PFSK-1 (cell line): ENCODE data around the gene GNG7.

Experiments
- FOXP2 ChIP-seq: optimal IDR thresholded peaks from 2 replicates; pipeline ENCODE3; 2011; ENCODE audit warnings: borderline replicate concordance, control low read depth, inconsistent platforms; ENCODE audit not compliant: insufficient read depth; ENCODE audit errors: extremely low read length, extremely low read depth
- POLR2AphosphoS5 ChIP-seq: IDR thresholded peaks from 2 replicates; pipeline ENCODE4 v1.6.1; 2012; ENCODE audit warnings: low read depth, mild to moderate bottlenecking, control low read depth, low read length, moderate library complexity
- TAF1 ChIP-seq: IDR thresholded peaks from 2 replicates; pipeline ENCODE4 v1.6.1; 2012; ENCODE audit warnings: low read length, control low read depth, borderline replicate concordance; ENCODE audit not compliant: insufficient read depth
- TF ChIP-seq, protein P1 (sequence below), 2 experiments: IDR thresholded peaks; 2 replicates each; pipeline versions ENCODE4 v1.6.1 to v1.8.0; 2011 to 2012; ENCODE audit warnings: low read depth in 2 of 2, low read length in 2 of 2, control low read depth in 1 of 2, inconsistent platforms in 1 of 2, mild to moderate bottlenecking in 1 of 2, moderate library complexity in 1 of 2; ENCODE audit not compliant: insufficient read depth in 1 of 2

DNA sequence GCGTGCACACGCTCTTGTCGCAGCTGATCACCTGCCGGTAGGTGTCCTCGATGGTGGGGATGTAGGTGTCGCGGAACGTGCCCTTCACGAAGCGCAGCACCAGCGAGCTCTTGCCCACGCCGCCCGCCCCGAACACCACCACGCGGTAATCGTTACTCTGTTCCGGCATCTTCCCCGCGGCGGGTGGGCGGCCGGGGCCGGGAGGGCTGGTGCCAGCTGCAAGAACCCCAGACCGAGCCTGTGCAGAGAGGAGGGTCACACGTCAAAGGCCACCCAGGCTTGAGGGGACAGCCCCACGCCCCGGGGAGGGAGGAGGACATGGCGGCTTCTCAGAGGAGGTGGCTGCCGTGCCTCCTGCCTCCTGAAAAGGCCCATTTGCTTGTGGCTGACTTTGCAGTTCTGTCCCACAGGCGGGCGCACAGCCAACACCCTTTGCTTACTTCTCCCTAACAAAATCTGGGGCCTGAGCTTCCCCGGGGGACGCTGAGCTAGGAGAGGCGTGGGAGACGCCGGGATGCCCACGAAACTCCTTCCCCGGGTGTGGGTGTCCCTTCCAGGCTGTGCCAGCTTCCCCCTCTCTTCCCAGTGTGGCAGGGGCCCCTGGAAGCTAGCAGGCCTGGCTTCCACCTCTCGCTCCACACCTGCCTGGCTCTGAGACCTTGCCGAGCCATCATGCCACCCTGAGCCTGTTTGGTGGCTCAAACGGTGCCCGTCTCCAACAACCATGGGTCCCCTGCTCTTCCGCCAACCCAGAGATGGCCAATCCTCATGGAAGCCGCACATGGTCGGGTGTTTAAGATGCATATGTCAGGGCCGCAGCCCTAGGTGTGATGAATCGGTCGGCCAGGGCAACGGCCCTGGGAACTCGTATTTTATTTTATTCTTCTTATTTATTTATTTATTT lies 15.4 kb upstream of the GNG7 start:
- no peak for TF ChIP-seq POLR2AphosphoS5
- no peak for TF ChIP-seq TAF1
- no peak for TF ChIP-seq FOXP2
- TF ChIP-seq, protein P1, sequence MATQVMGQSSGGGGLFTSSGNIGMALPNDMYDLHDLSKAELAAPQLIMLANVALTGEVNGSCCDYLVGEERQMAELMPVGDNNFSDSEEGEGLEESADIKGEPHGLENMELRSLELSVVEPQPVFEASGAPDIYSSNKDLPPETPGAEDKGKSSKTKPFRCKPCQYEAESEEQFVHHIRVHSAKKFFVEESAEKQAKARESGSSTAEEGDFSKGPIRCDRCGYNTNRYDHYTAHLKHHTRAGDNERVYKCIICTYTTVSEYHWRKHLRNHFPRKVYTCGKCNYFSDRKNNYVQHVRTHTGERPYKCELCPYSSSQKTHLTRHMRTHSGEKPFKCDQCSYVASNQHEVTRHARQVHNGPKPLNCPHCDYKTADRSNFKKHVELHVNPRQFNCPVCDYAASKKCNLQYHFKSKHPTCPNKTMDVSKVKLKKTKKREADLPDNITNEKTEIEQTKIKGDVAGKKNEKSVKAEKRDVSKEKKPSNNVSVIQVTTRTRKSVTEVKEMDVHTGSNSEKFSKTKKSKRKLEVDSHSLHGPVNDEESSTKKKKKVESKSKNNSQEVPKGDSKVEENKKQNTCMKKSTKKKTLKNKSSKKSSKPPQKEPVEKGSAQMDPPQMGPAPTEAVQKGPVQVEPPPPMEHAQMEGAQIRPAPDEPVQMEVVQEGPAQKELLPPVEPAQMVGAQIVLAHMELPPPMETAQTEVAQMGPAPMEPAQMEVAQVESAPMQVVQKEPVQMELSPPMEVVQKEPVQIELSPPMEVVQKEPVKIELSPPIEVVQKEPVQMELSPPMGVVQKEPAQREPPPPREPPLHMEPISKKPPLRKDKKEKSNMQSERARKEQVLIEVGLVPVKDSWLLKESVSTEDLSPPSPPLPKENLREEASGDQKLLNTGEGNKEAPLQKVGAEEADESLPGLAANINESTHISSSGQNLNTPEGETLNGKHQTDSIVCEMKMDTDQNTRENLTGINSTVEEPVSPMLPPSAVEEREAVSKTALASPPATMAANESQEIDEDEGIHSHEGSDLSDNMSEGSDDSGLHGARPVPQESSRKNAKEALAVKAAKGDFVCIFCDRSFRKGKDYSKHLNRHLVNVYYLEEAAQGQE (IDR thresholded peaks at IDR 0.05; ENCODE audit: insufficient read depth in 1 of 2, low read depth in 2 of 2, low read length in 2 of 2) = no peak
